Measurements from ENCODE around the gene PPP1R3A. TPM values are rescaled to one million over a fixed set of nuclear protein-coding genes. Genes with fewer than 3 reads are reported as not detected.

PPP1R3A gene
- total RNA-seq, 1 experiment from 2014 or later = not detected

DNA sequence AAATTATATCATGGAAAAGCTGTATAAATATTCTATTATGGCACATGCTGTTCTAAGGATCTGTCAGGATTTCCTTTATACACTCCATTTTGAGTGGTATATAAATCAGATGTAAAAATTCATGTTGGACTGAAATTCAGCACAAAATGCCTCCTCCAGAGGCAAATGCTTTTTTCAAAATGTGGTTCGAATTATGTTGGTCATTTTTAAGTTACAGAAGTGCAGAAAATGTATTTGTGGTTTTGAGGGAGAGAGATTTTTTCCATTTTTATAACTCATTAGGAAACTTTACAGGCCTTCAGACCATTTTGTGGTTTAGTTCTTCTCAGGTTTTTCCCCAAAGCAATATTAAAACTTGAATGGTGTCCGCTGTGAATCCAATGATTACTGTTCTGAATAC is 2.9 kb downstream of the PPP1R3A start:
- H3K9me3 ChIP-seq (ENCODE audit: control insufficient read depth in 1 of 2, insufficient read depth in 1 of 2, low read depth in 1 of 2, low read length in 2 of 2) = no peaks in the 10 kb centered on the region
- RAD21 ChIA-PET (ENCODE audit: low non-redundant PET in 1 of 2, low total read pairs in 2 of 2, uncharacterized antibody in 2 of 2, unreplicated experiment in 2 of 2) = no interaction called here
- no peaks in the 10 kb centered on the region for H4K20me1 ChIP-seq (ENCODE audit: insufficient read depth)
- no peak for DNase-seq (ENCODE audit: low read depth, low spot score)
- ATAC-seq = no peak
- CTCF ChIA-PET = no interaction called here
- no peaks in the 10 kb centered on the region for H3K36me3 ChIP-seq (ENCODE audit: control insufficient read depth in 1 of 2, insufficient read depth in 2 of 2, low read length in 2 of 2)
- intact Hi-C loops (cut with micrococcal nuclease) = no loop called here
- H3K27ac ChIP-seq (ENCODE audit: low read depth, low read length) = no peak overlapping the region
- no peaks in the 10 kb centered on the region for H3K27me3 ChIP-seq (ENCODE audit: insufficient read depth, low read length)
- no peak overlapping the region for H3K9ac ChIP-seq (ENCODE audit: low read length)
- H3K9me2 ChIP-seq (ENCODE audit: insufficient read depth) = no peaks in the 10 kb centered on the region
- no peak overlapping the region for H2AFZ ChIP-seq (ENCODE audit: low read depth, low read length, poor library complexity, severe bottlenecking)
- H3K4me1 ChIP-seq (ENCODE audit: control insufficient read depth in 1 of 2, insufficient read depth in 2 of 2, low read length in 2 of 2) = no peaks in the 10 kb centered on the region
- no peaks in the 10 kb centered on the region for H3K79me2 ChIP-seq (ENCODE audit: insufficient read depth, low read length)
- H3K4me2 ChIP-seq (ENCODE audit: low read length) = no peak overlapping the region
- no TSS peak for BruUV-seq (replicated peaks)
- POLR2A ChIA-PET = no interaction called here
- no peak overlapping the region for H3K4me3 ChIP-seq (replicated peaks in 1 of 2; ENCODE audit: low read depth in 1 of 2, low read length in 2 of 2)
- TF ChIP-seq, protein P1, sequence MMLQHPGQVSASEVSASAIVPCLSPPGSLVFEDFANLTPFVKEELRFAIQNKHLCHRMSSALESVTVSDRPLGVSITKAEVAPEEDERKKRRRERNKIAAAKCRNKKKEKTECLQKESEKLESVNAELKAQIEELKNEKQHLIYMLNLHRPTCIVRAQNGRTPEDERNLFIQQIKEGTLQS (IDR thresholded peaks at IDR 0.05) = no peak
- TF ChIP-seq RAD21 (IDR thresholded peaks at IDR 0.05; ENCODE audit: low read depth) (no peak), POLR2AphosphoS5 (IDR thresholded peaks at IDR 0.05; ENCODE audit: low read depth, low read length) (no peak), EZH2phosphoT487 (IDR thresholded peaks at IDR 0.05; ENCODE audit: borderline replicate concordance) (no peak), POLR2A (IDR thresholded peaks at IDR 0.05; ENCODE audit: borderline replicate concordance, extremely low read depth, insufficient read depth, insufficient read length) (no peak), SIN3A (IDR thresholded peaks at IDR 0.05; ENCODE audit: low read depth) (no peak), ZFX (IDR thresholded peaks at IDR 0.05) (no peak), TCF7L2 (IDR thresholded peaks at IDR 0.05; ENCODE audit: borderline replicate concordance, extremely low read depth, insufficient read depth, insufficient read length) (no peak)
- TF ChIP-seq, protein P2, sequence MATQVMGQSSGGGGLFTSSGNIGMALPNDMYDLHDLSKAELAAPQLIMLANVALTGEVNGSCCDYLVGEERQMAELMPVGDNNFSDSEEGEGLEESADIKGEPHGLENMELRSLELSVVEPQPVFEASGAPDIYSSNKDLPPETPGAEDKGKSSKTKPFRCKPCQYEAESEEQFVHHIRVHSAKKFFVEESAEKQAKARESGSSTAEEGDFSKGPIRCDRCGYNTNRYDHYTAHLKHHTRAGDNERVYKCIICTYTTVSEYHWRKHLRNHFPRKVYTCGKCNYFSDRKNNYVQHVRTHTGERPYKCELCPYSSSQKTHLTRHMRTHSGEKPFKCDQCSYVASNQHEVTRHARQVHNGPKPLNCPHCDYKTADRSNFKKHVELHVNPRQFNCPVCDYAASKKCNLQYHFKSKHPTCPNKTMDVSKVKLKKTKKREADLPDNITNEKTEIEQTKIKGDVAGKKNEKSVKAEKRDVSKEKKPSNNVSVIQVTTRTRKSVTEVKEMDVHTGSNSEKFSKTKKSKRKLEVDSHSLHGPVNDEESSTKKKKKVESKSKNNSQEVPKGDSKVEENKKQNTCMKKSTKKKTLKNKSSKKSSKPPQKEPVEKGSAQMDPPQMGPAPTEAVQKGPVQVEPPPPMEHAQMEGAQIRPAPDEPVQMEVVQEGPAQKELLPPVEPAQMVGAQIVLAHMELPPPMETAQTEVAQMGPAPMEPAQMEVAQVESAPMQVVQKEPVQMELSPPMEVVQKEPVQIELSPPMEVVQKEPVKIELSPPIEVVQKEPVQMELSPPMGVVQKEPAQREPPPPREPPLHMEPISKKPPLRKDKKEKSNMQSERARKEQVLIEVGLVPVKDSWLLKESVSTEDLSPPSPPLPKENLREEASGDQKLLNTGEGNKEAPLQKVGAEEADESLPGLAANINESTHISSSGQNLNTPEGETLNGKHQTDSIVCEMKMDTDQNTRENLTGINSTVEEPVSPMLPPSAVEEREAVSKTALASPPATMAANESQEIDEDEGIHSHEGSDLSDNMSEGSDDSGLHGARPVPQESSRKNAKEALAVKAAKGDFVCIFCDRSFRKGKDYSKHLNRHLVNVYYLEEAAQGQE (IDR thresholded peaks at IDR 0.05; ENCODE audit: low read depth) = no peak
